Stimulated activated CD4-positive, alpha-beta T cell treated with anti-CD3 and anti-CD28 coated beads, Interleukin-1b, Interleukin-23, amount 100 ng/mL, for 48 hours (primary cell): ENCODE measurements around the gene RBBP7.

Source experiments
- DNase-seq: peaks from one replicate; pipeline ENCODE4 v3.0.0-alpha.2; 2020

The RBBP7 gene

DNA sequence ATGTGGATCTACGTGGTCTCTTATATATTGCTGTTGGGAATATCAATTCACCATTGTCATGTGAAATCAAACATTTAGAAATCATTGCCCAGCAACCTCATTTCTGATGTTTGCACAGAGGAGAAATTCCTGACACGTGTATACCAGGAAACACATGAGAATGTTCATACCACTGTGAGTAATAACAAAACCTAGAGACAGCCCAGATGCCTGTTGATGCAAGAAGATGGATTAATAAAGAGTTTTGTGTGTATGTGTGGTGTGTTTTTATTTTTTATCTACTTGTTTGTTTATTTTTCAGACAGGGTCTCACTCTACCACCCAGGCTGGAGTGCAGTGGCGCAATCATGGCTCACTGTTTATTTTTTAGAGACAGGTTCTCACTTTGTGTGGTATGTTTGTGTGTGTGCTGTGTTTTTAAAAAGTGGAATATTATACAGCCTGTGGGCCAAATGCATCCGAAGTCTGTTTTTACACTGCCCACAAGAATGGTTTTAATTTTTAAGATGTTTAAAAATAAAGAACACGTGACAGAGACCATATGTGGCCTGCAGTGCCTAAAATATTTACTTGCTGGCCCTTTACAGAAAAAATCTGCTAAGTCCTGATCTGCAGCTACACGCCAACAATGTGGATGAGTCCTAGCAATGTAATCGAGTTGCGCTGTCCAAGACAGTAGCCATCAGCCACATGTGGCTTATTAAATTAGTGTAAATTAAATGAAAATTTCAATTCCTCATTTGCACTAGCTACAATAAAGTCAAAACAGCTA, 44.7 kb downstream of the RBBP7 start:
- no peak for DNase-seq

DNA sequence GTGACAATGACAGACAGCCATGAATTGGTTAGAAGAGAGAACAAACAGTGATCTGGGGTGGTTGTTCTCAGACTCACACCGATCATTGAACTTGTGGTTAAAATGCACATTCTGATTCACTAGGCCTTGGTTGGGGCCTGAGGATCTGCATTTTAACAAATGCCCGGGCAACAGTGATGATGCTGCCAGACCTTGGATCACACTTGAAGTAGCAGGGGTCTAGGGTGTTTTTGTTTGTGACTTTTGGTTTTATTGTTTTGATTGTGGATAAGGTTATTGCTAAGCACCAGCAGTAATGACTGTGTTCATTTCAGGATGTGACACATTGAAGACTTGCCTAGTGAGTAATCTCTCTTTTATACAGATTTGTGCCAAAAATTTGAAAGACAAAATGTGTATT, 47.4 kb downstream of the RBBP7 start:
- DNase-seq: peak; percentile 35

DNA sequence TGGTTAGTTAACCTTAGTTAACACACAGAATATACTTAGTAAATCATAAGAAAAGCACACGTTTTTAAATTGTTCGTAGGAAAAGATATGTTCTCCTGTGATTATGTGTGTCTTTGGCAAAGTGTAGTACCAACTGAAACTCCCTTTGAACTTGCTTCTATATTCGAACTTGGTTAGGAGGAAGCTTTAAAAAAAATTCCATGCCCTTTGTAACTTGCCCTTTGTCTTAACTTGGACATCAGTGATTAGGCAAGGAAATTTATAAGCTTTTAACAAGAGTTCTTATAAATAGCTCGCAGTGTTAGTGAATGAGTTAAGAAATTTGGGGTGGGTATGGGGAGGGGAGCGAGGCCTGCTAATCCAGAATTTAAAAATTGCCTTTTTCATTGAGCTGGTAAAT, 50.5 kb downstream of the RBBP7 start:
- DNase-seq: no peak

DNA sequence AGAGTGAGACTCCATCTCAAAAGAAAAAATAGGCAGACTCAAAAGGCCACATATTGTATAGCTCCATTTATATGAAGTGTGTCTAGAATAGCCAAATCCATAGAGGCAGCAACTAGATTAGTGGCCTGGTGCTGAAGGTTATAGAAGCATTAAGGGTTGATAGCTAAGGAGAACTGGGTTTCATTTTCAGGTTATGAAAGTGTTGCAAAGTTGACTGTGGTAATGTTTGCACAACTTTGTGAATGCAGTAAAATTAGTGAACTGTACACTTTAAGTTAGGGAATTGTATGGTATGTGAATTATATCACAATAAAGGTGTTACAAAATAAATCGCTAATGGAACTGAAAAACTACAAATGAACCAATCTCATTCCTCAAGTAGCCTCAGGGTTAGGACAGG, 55.6 kb downstream of the RBBP7 start:
- no peak for DNase-seq

DNA sequence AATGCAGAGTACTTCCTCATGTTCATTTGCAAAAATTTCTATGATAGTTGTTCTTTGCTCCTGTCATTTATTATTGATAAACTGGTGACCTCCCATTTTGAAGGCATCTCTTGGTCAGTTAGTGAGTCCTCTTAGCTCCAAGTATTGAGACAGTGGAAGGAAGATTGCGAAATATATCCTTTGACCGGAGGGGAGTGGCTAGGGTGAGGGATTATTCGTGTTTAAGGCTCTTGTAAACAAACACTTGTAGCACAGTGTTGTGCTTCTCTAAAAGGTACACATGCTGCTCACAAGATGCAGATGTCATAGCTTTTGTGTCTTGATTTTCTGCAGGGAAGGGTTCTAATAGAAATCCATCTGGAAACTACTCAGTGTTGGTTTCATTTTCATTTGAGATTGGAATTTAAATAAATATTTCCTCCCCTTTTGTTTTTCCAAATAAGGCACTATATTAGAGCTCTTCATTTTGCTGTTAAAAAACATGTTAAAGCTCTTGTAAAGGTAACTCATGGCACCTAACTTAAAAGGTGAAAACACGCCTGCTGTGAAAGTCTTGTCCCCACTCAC, 62.1 kb downstream of the RBBP7 start:
- no peak for DNase-seq

DNA sequence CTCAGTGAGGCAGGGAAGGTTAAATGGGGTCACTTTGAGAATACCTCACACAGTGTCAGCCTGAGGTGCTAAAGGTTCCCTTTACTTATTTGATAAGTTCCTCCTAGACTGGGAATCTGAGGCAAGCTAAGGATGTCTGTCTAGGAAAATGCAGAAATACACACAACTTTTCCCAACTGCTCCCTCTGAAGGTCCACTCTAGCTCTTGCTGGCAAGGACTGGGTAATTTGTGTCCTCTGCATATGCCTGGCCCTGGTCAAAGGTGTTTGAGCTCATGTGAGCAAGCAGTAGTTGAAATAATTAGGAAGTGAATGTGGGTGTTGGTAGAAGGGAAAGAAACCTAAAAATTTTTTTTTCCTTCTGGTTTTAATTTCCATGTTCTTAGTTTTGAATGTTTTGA, 62.6 kb downstream of the RBBP7 start:
- no peak for DNase-seq

DNA sequence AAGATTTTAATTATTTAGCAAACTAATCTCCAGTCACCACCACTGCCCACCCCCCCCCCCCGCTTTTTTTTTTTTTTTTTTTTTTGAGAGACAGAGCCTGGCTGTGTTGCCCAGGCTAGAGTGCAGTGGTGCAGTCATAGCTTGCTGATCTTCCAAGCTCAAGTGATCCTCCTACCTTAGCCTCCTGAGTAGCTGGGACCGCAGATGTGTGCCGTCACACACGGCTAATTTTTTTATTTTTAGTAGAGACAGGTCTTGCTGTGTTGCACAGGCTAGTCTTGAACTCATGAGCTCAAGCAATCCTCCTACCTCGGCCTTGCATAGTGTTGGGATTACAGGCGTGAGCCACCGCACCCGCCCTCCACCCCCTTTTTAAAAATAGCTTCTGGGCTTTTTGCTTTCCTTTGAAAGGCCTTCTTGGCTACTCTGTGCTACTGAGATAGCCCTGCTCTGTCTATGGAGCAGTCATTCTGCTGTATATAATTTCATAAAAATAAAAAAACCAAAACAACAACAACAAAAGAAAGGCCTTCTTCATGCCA, 65.2 kb downstream of the RBBP7 start:
- DNase-seq: no peak

DNA sequence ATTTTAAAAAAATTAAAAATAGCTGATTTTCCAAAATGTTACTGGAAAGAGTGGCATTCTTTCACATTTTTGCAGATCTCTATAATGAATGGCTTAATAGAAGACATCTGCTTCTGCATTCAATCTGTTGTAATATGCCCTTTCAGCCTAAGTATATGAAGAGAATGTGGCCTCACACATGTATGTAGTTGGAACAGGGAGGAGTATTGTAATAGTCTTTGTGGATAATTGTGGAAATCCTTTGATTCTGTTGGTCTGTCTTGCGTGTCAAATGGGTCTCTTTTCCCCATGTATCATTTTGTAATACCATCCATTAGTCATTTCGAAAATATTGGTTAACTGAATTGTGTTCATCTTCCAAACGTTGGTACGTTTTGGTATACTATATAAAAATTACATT, 72.3 kb downstream of the RBBP7 start:
- no peak for DNase-seq

DNA sequence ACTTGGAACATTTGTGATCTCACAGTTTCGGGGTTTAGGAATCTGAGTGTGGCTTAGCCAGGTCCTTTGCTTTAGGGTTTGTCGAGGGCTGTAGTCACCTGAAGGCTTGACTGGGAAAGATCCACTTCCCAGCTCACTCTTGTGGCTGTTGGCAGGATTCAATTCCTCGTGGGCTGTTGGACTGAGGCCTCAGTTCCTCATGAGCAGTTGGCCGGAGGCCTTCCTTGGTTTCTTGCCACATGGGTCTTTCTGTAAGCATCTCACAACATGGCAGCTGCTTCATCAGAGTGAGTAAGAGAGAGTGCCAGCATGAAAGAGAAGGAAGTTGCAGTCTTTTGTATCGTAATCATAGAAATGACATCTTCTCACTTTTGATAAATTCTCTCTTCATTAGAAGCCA, 72.8 kb downstream of the RBBP7 start:
- DNase-seq: no peak

DNA sequence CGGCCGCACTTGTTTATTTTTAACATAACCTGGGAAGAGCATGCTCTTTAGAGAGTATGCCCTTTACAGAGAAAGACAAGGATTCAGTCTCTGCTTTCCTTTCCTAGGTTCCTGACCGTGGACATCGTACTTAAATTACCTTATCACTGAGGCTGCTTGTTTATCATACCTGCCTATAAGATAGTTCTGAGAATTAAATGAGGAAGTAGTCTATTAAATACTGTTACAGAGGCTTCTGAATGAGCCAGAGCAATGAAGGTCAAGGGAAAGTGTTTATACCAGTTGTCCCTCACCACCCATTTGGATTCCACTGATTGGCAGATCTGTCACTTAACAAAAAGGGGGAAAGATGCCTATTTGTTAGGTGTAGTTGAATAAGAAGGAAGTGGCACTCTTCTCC, 73.9 kb downstream of the RBBP7 start:
- no peak for DNase-seq
